Ishikawa (cell line): Measurements from ENCODE around the gene METTL27.

Experiments used
- EP300 ChIP-seq: IDR thresholded peaks from 2 replicates; pipeline ENCODE4 v1.6.1; 2012; ENCODE audit warnings: borderline replicate concordance
- FOXM1 ChIP-seq: IDR thresholded peaks from 2 replicates; pipeline ENCODE4 v1.6.1; 2012; ENCODE audit warnings: low read depth, borderline replicate concordance
- RAD21 ChIP-seq: IDR thresholded peaks from 2 replicates; pipeline ENCODE4 v1.6.1; 2012; ENCODE audit warnings: low read depth
- REST ChIP-seq: IDR thresholded peaks from 2 replicates; pipeline ENCODE4 v1.6.1; 2012; ENCODE audit warnings: low read depth, mild to moderate bottlenecking
- TEAD4 ChIP-seq: IDR thresholded peaks from 2 replicates; pipeline ENCODE4 v1.6.1; 2012
- USF1 ChIP-seq: IDR thresholded peaks from 2 replicates; pipeline ENCODE4 v1.6.1; 2012
- TF ChIP-seq, protein P1 (sequence below): IDR thresholded peaks from 2 replicates; pipeline ENCODE4 v1.6.1; 2012

DNA sequence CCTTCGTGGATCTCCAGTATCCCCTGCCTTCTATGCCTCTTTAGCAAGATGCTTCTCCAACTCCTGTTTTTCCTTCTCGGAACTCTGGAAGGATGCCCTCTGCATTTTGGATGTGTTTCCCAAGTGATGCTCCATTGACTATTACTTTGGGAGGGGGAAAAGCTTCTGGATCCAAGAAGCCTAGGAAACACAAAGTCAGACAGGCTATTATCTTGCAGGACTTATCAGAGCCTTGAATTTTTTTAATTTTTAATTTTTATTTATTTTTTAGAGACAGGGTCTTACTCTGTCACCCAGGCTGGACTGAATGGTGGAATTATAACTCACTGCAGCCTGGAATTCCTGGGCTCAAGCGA, 39.7 kb upstream of the METTL27 start:
- TF ChIP-seq REST (no peak), TEAD4 (no peak), EP300 (no peak), RAD21 (no peak), USF1 (no peak), FOXM1 (no peak)
- TF ChIP-seq, protein P1, sequence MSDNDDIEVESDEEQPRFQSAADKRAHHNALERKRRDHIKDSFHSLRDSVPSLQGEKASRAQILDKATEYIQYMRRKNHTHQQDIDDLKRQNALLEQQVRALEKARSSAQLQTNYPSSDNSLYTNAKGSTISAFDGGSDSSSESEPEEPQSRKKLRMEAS, result no peak
